Measurements from ENCODE around the gene SIMC1.
"Not testable (repeated sequence)": the region's sequence is repeated elsewhere in the genome, so short reads cannot be mapped to it uniquely, and the experiment has no call there.

Gene SIMC1

DNA sequence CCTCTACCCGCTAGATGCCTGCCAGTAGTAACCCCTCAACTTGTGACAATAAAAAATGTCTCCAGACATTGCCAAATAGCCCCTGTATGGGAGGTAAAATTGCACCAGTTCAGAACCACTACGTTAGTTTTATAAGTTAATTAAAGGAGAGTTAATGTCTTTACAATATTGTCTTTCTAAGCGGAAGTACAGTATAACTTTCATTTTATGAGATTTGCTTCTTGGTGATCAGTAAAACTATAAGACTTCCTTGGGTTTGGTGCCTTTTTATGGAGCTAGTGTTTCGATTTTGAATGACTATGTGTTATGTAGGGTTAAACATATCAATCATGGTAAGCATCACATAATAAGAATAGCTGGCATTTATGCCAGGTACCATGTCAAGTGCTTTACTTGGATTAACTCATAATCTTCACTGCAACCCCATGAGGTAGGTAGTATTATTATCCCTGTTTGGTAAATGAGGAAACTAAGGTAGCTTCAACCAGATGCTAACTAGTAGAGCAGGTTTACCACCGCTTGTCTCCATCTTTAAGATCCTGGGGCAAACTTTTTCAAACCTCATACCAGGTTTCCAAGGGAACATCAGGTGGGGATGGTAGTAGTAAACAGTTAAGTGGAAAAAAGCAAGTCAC is 19.8 kb downstream of the SIMC1 start:
- not testable (repeated sequence) for H3K4me1 ChIP-seq; H2AFZ ChIP-seq; H3K36me3 ChIP-seq (ENCODE audit: control insufficient read depth, insufficient read depth, low read length); H3K27me3 ChIP-seq (ENCODE audit: control insufficient read depth, insufficient read depth, low read length); H3K79me2 ChIP-seq; H3K27ac ChIP-seq; H3K9me3 ChIP-seq (ENCODE audit: control insufficient read depth, low read length); H3K4me2 ChIP-seq (ENCODE audit: low read length); H3K9ac ChIP-seq; H3K4me3 ChIP-seq (ENCODE audit: low read depth, low read length)

DNA sequence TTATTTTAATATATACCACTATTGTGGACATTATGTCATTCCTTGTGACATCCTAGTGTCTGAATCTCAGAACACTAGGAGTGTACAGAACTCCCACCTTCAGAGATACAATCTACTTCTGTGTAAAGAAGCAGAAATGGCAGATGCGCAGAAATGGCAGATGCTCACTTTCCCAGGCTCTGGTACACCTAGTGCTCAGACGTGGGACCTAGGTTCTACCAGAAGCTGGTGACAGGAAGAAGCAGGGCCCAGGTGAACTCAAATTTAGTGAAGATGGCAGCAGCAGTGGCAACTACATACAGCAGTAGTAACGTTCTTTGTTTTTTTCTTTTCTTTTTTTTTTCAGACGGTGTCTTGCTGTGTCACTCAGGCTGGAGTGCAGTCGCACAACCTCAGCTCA is 22.5 kb downstream of the SIMC1 start:
- H3K27me3 ChIP-seq (ENCODE audit: control insufficient read depth, insufficient read depth, low read length); H3K4me2 ChIP-seq (ENCODE audit: low read length); H3K79me2 ChIP-seq; H2AFZ ChIP-seq; H3K4me1 ChIP-seq; H3K9me3 ChIP-seq (ENCODE audit: control insufficient read depth, low read length); H3K4me3 ChIP-seq (ENCODE audit: low read depth, low read length); H3K9ac ChIP-seq; H3K36me3 ChIP-seq (ENCODE audit: control insufficient read depth, insufficient read depth, low read length); H3K27ac ChIP-seq: not testable (repeated sequence)

- not testable (repeated sequence) for H3K79me2 ChIP-seq; H2AFZ ChIP-seq; H3K36me3 ChIP-seq (ENCODE audit: control insufficient read depth, insufficient read depth, low read length); H3K27ac ChIP-seq; H3K9ac ChIP-seq; H3K4me1 ChIP-seq; H3K9me3 ChIP-seq (ENCODE audit: control insufficient read depth, low read length); H3K27me3 ChIP-seq (ENCODE audit: control insufficient read depth, insufficient read depth, low read length); H3K4me2 ChIP-seq (ENCODE audit: low read length); H3K4me3 ChIP-seq (ENCODE audit: low read depth, low read length)
Measured at GRCh38 chr5:176266448-176266847, 28.2 kb downstream of the SIMC1 start.

DNA sequence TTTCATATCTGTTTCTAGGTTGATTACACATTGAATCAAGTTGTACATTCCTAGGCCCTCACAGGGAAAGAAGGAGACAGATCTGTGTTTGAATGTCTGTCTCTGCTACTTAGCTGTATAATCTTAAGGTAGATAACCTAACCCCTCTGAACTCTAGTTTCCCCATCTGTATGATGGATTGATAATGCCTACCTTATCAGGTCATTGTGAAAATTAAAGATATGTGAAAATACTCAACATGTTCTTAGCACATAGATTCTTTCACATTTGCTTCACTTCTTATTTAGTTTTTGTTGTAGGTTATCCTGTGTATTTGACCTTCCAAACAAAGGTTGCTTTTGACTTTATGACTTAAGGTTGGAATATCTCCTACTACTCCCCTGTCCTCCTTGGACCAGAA is 50.8 kb downstream of the SIMC1 start:
- H3K27me3 ChIP-seq (ENCODE audit: control insufficient read depth, insufficient read depth, low read length); H3K9me3 ChIP-seq (ENCODE audit: control insufficient read depth, low read length); H3K4me1 ChIP-seq; H3K27ac ChIP-seq; H2AFZ ChIP-seq; H3K9ac ChIP-seq; H3K4me2 ChIP-seq (ENCODE audit: low read length); H3K36me3 ChIP-seq (ENCODE audit: control insufficient read depth, insufficient read depth, low read length); H3K79me2 ChIP-seq; H3K4me3 ChIP-seq (ENCODE audit: low read depth, low read length): not testable (repeated sequence)

DNA sequence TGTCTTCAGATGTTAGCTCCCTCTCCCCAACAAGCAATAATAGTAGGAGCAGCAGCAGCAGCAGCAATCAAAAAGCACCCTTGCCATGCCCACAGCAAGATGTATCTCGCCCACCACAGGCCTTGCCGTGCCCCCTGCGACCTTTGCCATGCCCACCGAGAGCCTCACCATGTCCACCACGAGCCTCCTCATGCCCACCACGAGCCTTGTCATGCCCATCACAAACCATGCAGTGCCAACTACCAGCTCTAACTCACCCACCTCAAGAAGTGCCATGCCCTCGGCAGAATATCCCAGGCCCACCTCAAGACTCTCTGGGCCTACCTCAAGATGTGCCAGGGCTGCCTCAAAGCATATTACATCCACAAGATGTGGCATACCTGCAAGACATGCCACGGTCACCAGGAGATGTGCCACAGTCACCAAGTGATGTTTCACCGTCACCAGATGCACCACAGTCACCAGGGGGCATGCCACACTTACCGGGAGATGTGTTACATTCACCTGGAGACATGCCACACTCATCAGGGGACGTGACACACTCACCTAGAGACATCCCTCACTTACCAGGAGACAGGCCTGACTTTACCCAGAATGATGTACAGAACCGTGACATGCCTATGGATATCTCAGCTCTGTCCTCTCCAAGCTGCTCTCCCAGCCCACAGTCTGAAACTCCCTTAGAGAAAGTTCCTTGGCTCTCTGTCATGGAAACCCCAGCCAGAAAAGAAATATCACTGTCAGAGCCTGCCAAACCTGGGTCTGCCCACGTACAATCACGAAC is 52.0 kb downstream of the SIMC1 start:
- not testable (repeated sequence) for H3K27me3 ChIP-seq (ENCODE audit: control insufficient read depth, insufficient read depth, low read length); H3K36me3 ChIP-seq (ENCODE audit: control insufficient read depth, insufficient read depth, low read length); H3K9ac ChIP-seq; H3K79me2 ChIP-seq; H3K9me3 ChIP-seq (ENCODE audit: control insufficient read depth, low read length); H3K4me1 ChIP-seq; H2AFZ ChIP-seq; H3K4me3 ChIP-seq (ENCODE audit: low read depth, low read length); H3K4me2 ChIP-seq (ENCODE audit: low read length); H3K27ac ChIP-seq

- not testable (repeated sequence) for H3K9ac ChIP-seq; H2AFZ ChIP-seq; H3K4me1 ChIP-seq; H3K27ac ChIP-seq; H3K27me3 ChIP-seq (ENCODE audit: control insufficient read depth, insufficient read depth, low read length); H3K9me3 ChIP-seq (ENCODE audit: control insufficient read depth, low read length); H3K4me2 ChIP-seq (ENCODE audit: low read length); H3K36me3 ChIP-seq (ENCODE audit: control insufficient read depth, insufficient read depth, low read length); H3K79me2 ChIP-seq; H3K4me3 ChIP-seq (ENCODE audit: low read depth, low read length)
Measured at GRCh38 chr5:176305356-176305755, 67.1 kb downstream of the SIMC1 start.

GRCh38 chr5:176317534-176318374 is 79.5 kb downstream of the SIMC1 start:
- H3K36me3 ChIP-seq (ENCODE audit: control insufficient read depth, insufficient read depth, low read length), result no peaks in the 10 kb centered on the region
- no peak overlapping the region for H3K27ac ChIP-seq
- no peak overlapping the region for H3K4me2 ChIP-seq (ENCODE audit: low read length)
- TF ChIP-seq, protein P1, sequence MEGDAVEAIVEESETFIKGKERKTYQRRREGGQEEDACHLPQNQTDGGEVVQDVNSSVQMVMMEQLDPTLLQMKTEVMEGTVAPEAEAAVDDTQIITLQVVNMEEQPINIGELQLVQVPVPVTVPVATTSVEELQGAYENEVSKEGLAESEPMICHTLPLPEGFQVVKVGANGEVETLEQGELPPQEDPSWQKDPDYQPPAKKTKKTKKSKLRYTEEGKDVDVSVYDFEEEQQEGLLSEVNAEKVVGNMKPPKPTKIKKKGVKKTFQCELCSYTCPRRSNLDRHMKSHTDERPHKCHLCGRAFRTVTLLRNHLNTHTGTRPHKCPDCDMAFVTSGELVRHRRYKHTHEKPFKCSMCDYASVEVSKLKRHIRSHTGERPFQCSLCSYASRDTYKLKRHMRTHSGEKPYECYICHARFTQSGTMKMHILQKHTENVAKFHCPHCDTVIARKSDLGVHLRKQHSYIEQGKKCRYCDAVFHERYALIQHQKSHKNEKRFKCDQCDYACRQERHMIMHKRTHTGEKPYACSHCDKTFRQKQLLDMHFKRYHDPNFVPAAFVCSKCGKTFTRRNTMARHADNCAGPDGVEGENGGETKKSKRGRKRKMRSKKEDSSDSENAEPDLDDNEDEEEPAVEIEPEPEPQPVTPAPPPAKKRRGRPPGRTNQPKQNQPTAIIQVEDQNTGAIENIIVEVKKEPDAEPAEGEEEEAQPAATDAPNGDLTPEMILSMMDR (IDR thresholded peaks at IDR 0.05), result no peak
- H3K27me3 ChIP-seq (ENCODE audit: control insufficient read depth, insufficient read depth, low read length), result no peaks in the 10 kb centered on the region
- H3K4me3 ChIP-seq (ENCODE audit: low read depth, low read length), result no peak overlapping the region
- no peaks in the 10 kb centered on the region for H3K79me2 ChIP-seq
- no peaks in the 10 kb centered on the region for H3K9me3 ChIP-seq (ENCODE audit: control insufficient read depth, low read length)
- no peak overlapping the region for H3K9ac ChIP-seq
- H2AFZ ChIP-seq, result no peak overlapping the region
- H3K4me1 ChIP-seq, result no peaks in the 10 kb centered on the region
